Right lobe of liver (tissue), 4 donors: Measurements from ENCODE around the gene TTLL10.

Experiments used
- POLR2A ChIP-seq: fragments of 450-650 bp; IDR thresholded peaks from one replicate; pipeline ENCODE4 v1.6.1; 2017; ENCODE audit warnings: antibody characterized with exemption, mild to moderate bottlenecking
- TF ChIP-seq, protein P1 (sequence below), 4 donors: fragments of 200-600 bp in 3 of 4; fragments of 450-650 bp in 1 of 4; IDR thresholded peaks; one replicate each; pipeline versions ENCODE4 v1.5.1 to v1.8.0; 2016 to 2022; ENCODE audit warnings: antibody characterized with exemption in 4 of 4, mild to moderate bottlenecking in 2 of 4
- donor health status: DM: no; HTN: no; CAD: no.
- donor health status: DM: no; HTN: no; CAD: no.
- donor health status: DM: no; HTN: yes; CAD: no.

DNA sequence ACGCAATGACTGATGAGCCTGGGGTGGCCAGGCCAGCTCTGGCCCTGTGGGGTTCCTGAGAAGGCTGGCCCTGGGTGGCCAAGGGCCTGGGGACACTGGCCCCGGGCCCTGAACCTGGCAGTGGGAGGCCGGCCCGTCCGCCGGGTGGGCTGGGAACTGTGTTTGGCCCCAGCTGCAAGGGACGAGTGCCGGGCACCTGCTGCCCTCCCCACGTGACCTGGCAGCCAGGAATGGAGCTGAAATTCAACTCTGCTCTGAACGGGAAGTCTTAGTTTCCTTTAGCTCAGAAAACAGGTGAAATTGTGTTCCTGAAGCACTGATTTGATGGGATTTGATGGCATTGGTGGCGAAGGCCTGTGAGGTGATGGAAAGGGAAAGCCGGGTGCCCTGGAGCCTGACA lies 8.2 kb upstream of the TTLL10 start:
- TF ChIP-seq, protein P1, sequence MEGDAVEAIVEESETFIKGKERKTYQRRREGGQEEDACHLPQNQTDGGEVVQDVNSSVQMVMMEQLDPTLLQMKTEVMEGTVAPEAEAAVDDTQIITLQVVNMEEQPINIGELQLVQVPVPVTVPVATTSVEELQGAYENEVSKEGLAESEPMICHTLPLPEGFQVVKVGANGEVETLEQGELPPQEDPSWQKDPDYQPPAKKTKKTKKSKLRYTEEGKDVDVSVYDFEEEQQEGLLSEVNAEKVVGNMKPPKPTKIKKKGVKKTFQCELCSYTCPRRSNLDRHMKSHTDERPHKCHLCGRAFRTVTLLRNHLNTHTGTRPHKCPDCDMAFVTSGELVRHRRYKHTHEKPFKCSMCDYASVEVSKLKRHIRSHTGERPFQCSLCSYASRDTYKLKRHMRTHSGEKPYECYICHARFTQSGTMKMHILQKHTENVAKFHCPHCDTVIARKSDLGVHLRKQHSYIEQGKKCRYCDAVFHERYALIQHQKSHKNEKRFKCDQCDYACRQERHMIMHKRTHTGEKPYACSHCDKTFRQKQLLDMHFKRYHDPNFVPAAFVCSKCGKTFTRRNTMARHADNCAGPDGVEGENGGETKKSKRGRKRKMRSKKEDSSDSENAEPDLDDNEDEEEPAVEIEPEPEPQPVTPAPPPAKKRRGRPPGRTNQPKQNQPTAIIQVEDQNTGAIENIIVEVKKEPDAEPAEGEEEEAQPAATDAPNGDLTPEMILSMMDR (IDR thresholded peaks at IDR 0.05) = no peak
- no peak for TF ChIP-seq POLR2A
